Activated T-cell treated with anti-CD3 and anti-CD28 coated beads, Interleukin-2, amount 50 U/mL, for 48 hours (primary cell): ENCODE data around the gene TSTD2.
A peak's percentile ranks its signal among the peaks of the same experiment; 100 is the strongest.

Source experiments
- DNase-seq, 2 experiments: peaks; one replicate each; pipeline ENCODE4 v3.0.0-alpha.2; 2020

TSTD2 gene

GRCh38 chr9:97560851-97561250 lies 72.3 kb downstream of the TSTD2 start:
- DNase-seq = no peak

- DNase-seq = no peak
Observed at GRCh38 chr9:97560154-97560553, 73.0 kb downstream of the TSTD2 start.

- DNase-seq = peak in 1 of 2 experiments; percentile 32
Observed at GRCh38 chr9:97559111-97559514, 74.1 kb downstream of the TSTD2 start.

- peak in 1 of 2 experiments; percentile 41 for DNase-seq
Observed at GRCh38 chr9:97558701-97559101, 74.5 kb downstream of the TSTD2 start.

- no peak for DNase-seq
Observed at GRCh38 chr9:97557606-97558095, 75.5 kb downstream of the TSTD2 start.

- no peak for DNase-seq
Observed at GRCh38 chr9:97556721-97557605, 76.2 kb downstream of the TSTD2 start.

GRCh38 chr9:97556036-97556720 lies 77.0 kb downstream of the TSTD2 start:
- no peak for DNase-seq

GRCh38 chr9:97555164-97555563 lies 78.0 kb downstream of the TSTD2 start:
- no peak for DNase-seq

- no peak for DNase-seq
Observed at GRCh38 chr9:97554566-97555075, 78.5 kb downstream of the TSTD2 start.

GRCh38 chr9:97553841-97554240 lies 79.3 kb downstream of the TSTD2 start:
- DNase-seq = no peak

GRCh38 chr9:97553141-97553540 lies 80.0 kb downstream of the TSTD2 start:
- DNase-seq = no peak

GRCh38 chr9:97551308-97551707 lies 81.9 kb downstream of the TSTD2 start:
- no peak for DNase-seq

- DNase-seq = no peak
Observed at GRCh38 chr9:97550386-97550785, 82.8 kb downstream of the TSTD2 start.
